CD4-positive, alpha-beta T cell (primary cell): ENCODE results near the gene CYB5B. TPM values are rescaled to one million over a fixed set of nuclear protein-coding genes. Genes with fewer than 3 reads are reported as not detected.
A peak's percentile ranks its signal among the peaks of the same experiment; 100 is the strongest.

Source experiments
- ATAC-seq: fragments of 200-7000 bp; cut with Tn5 transposase; one replicate; pipeline ENCODE4 v1.10.0; 2022; ENCODE audit warnings: mild to moderate bottlenecking; ENCODE audit not compliant: poor library complexity
- CTCF ChIA-PET: fragments of 350-600 bp; sonication (Branson Sonifier 250); formaldehyde crosslinking; loops from one replicate; lab custom pipeline; 2021; ENCODE audit warnings: antibody characterized with exemption, inconsistent platforms; lab: Charles Lee
- POLR2A ChIA-PET: fragments of 350-600 bp; sonication (Branson Sonifier 250); formaldehyde crosslinking; loops from one replicate; lab custom pipeline; 2021; ENCODE audit warnings: antibody characterized with exemption, inconsistent platforms; lab: Charles Lee
- DNase-seq, 14 experiments: peaks; one replicate each; pipeline ENCODE4 v3.0.0-alpha.2; 2013 to 2020; ENCODE audit warnings: mixed read lengths in 2 of 14
- H3K27ac ChIP-seq, 2 donors: one replicate each; pipeline versions ENCODE4 v1.5.1 to v1.7.0; 2013; ENCODE audit warnings: low read length in 2 of 2, low read depth in 1 of 2, mild to moderate bottlenecking in 1 of 2
- H3K27me3 ChIP-seq, 2 experiments: 1 replicate in 1 of 2; 2 replicates in 1 of 2; pipeline versions ENCODE4 v1.6.1 to v1.7.0; 2013; ENCODE audit warnings: low read length in 2 of 2, control low read depth in 1 of 2, mild to moderate bottlenecking in 1 of 2, moderate library complexity in 1 of 2; ENCODE audit not compliant: insufficient read depth in 2 of 2, control insufficient read depth in 1 of 2
- H3K36me3 ChIP-seq: one replicate; pipeline ENCODE4 v1.6.1; 2013; ENCODE audit warnings: low read length, control low read depth; ENCODE audit not compliant: insufficient read depth
- H3K4me1 ChIP-seq: one replicate; pipeline ENCODE4 v1.6.1; 2013; ENCODE audit warnings: low read length, control low read depth; ENCODE audit not compliant: insufficient read depth
- H3K4me3 ChIP-seq: one replicate; pipeline ENCODE4 v1.5.1; 2013; ENCODE audit warnings: mild to moderate bottlenecking, low read length, moderate library complexity
- H3K9me3 ChIP-seq, 2 experiments: 1 replicate in 1 of 2; 2 replicates in 1 of 2; pipeline versions ENCODE4 v1.6.1 to v1.7.0; 2013; ENCODE audit warnings: low read length in 2 of 2, mild to moderate bottlenecking in 2 of 2, control low read depth in 1 of 2, moderate library complexity in 1 of 2; ENCODE audit not compliant: control insufficient read depth in 1 of 2, insufficient read depth in 1 of 2
- H3K27ac Mint-ChIP-seq: one replicate; pipeline ENCODE4 v1.8.0; 2020; ENCODE audit warnings: mixed read lengths
- H3K27me3 Mint-ChIP-seq: one replicate; pipeline ENCODE4 v1.8.0; 2021; ENCODE audit warnings: mixed read lengths
- H3K36me3 Mint-ChIP-seq: one replicate; pipeline ENCODE4 v1.8.0; 2021; ENCODE audit warnings: low read depth, mixed read lengths
- H3K4me1 Mint-ChIP-seq: one replicate; pipeline ENCODE4 v1.8.0; 2021; ENCODE audit warnings: low read depth, mixed read lengths
- H3K4me3 Mint-ChIP-seq: one replicate; pipeline ENCODE4 v1.8.0; 2020; ENCODE audit warnings: mild to moderate bottlenecking, mixed read lengths
- H3K9me3 Mint-ChIP-seq: one replicate; pipeline ENCODE4 v1.8.0; 2020; ENCODE audit warnings: mixed read lengths
- CTCF ChIP-seq: fragments of 200-600 bp; IDR thresholded peaks from one replicate; pipeline ENCODE4 v1.8.0; 2022; ENCODE audit warnings: antibody characterized with exemption, mild to moderate bottlenecking
- intact Hi-C, 2 experiments: fragments of 100-400 bp; cut with DNase I in 1 of 2; cut with micrococcal nuclease in 1 of 2; formaldehyde crosslinking; loops; one replicate each; pipeline versions ENCODE4 v1.15.1 to v1.9.0; 2023 to 2025; cut with DNase I, micrococcal nuclease
- total RNA-seq, 174 experiments: library from RNA in 2 of 174; stranded (reverse) in 2 of 174; gene quantifications; one replicate each; pipeline ENCODE4 v1.2.3 and lab custom pipeline; 2021 to 2026

The CYB5B gene
- total RNA-seq, 2 experiments from 2014 or later, result 16.0 to 18.3 TPM

GRCh38 chr16:69465083-69465721 lies 40.8 kb downstream of the CYB5B start:
- Histone ChIP-seq H3K36me3 (peaks cover 15% of the 10 kb centered on the region), H3K27ac (peak overlapping the region in 1 of 2 donors; percentile 25), H3K27me3 (no peaks in the 10 kb centered on the region), H3K9me3 (no peaks in the 10 kb centered on the region), H3K4me1 (peaks cover 20% of the 10 kb centered on the region), H3K4me3 (no peak overlapping the region)
- Mint-ChIP-seq H3K36me3 (peaks cover 53% of the 10 kb centered on the region), H3K9me3 (no peaks in the 10 kb centered on the region), H3K27me3 (no peaks in the 10 kb centered on the region), H3K27ac (peak overlapping the region; percentile 81), H3K4me1 (peaks cover 44% of the 10 kb centered on the region), H3K4me3 (peak overlapping the region; percentile 8)
- intact Hi-C loops, result loop anchor here in 1 of 2 experiments (1.0 kb wide), 1 partner anchor 69 kb away; no protein-coding TSS in a partner anchor
- DNase-seq, result peak in 10 of 14 experiments; percentile 3 to 46 (median 14)
- POLR2A ChIA-PET, result interaction anchor here (0.6 to 1.2 kb wide), 4 partner anchors 11 to 69 kb away, joined by 3 to 4 read pairs (median 3); no protein-coding TSS in a partner anchor
- CTCF ChIA-PET, result interaction anchor here (1.2 to 2.3 kb wide), 4 partner anchors 11 to 99 kb away, joined by 3 to 8 read pairs (median 3); no protein-coding TSS in a partner anchor
- TF ChIP-seq CTCF, result no peak
- ATAC-seq, result peak; percentile 77

- Mint-ChIP-seq H3K4me1 (peaks cover 48% of the 10 kb centered on the region), H3K36me3 (peaks cover 46% of the 10 kb centered on the region), H3K27me3 (no peaks in the 10 kb centered on the region), H3K9me3 (no peaks in the 10 kb centered on the region), H3K27ac (peak overlapping the region; percentile 81), H3K4me3 (no peak overlapping the region)
- H3K4me1 ChIP-seq, result peaks cover 23% of the 10 kb centered on the region
- no peak overlapping the region for H3K4me3 ChIP-seq
- peaks cover 8% of the 10 kb centered on the region for H3K36me3 ChIP-seq
- ChIA-PET CTCF (interaction anchor here (1.5 to 2.3 kb wide), 2 partner anchors 31 to 70 kb away, joined by 3 to 8 read pairs; no protein-coding TSS in a partner anchor), POLR2A (no interaction called here)
- H3K9me3 ChIP-seq, result no peaks in the 10 kb centered on the region
- intact Hi-C loops, result loop anchor here in 1 of 2 experiments (1.0 kb wide), 1 partner anchor 70 kb away; no protein-coding TSS in a partner anchor
- H3K27ac ChIP-seq, result peak overlapping the region in 1 of 2 donors; percentile 25
- ATAC-seq (no peak), DNase-seq (no peak)
- no peak for TF ChIP-seq CTCF
- H3K27me3 ChIP-seq, result no peaks in the 10 kb centered on the region
Observed at GRCh38 chr16:69465881-69466280, 41.5 kb downstream of the CYB5B start.

DNA sequence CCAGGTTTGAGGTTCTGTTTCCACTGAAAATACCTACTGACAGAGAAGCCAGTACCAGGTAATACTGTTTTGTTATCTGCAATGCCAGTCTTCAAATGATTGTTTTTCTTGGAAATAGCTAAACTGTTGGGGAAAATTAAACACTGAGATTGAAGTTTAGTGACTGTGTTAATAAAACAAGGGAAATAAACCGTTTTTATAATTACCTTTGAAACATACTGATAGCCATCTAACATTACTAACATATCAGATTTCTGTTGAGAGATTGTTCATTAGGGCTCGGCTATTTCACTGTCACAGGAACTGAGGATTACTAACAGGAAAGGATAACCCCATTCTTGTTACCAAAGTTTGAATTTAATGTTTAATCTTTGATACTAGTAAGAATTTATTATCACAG lies 42.1 kb downstream of the CYB5B start:
- peaks cover 39% of the 10 kb centered on the region for H3K36me3 Mint-ChIP-seq
- ChIA-PET POLR2A (no interaction called here), CTCF (interaction anchor here (0.6 kb wide), 1 partner anchor 125 kb away, joined by 4 read pairs; no protein-coding TSS in a partner anchor)
- Histone ChIP-seq H3K9me3 (no peaks in the 10 kb centered on the region), H3K4me1 (peaks cover 23% of the 10 kb centered on the region), H3K4me3 (no peak overlapping the region), H3K27me3 (no peaks in the 10 kb centered on the region), H3K27ac (no peak overlapping the region), H3K36me3 (peaks cover 8% of the 10 kb centered on the region)
- ATAC-seq (no peak), DNase-seq (no peak)
- TF ChIP-seq CTCF, result no peak
- H3K9me3 Mint-ChIP-seq, result no peaks in the 10 kb centered on the region
- peak overlapping the region; percentile 25 for H3K4me3 Mint-ChIP-seq
- intact Hi-C loops, result no loop called here
- H3K4me1 Mint-ChIP-seq, result peaks cover 52% of the 10 kb centered on the region
- peak overlapping the region; percentile 81 for H3K27ac Mint-ChIP-seq
- H3K27me3 Mint-ChIP-seq, result no peaks in the 10 kb centered on the region
